ENCODE data around the gene UMPS. TPM values are rescaled to one million over a fixed set of nuclear protein-coding genes. Genes with fewer than 3 reads are reported as not detected.

The UMPS gene
- 28.3 and 39.3 TPM in 2 replicates for total RNA-seq

GRCh38 chr3:124730129-124730940 lies at the start of gene UMPS:
TSS of gene UMPS (plus strand) at chr3:124730452. CDS start at chr3:124730472, 20 bp downstream.
- peak; percentile 72 for DNase-seq (ENCODE audit: low read depth)

- DNase-seq (ENCODE audit: low read depth): no peak
These were observed 49.7 kb upstream of the UMPS start for GRCh38 chr3:124680521-124680920.

GRCh38 chr3:124682263-124682662 lies 48.0 kb upstream of the UMPS start:
- DNase-seq (ENCODE audit: low read depth): no peak

DNA sequence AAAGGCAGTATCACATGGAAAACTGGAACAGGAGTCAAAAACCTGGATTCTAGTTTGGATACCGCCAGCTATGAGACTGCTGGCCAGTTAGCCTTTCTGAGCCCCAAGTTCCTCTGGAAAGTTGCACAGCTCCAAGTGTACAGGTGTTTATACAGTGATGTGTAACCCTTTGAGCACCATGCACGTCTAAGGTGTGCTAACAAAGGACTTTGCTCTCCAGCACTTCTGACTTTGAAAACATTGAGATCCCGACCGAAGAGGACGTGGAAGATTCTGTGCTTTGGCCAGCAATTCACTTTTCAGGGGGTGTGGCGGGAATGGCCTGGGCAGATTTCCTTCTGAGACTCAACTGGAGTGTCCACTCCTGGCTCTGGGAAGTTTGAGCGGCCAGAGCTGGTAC lies 45.8 kb upstream of the UMPS start:
- no peak for DNase-seq (ENCODE audit: low read depth)

- no peak for DNase-seq (ENCODE audit: low read depth)
These were observed 45.2 kb upstream of the UMPS start for GRCh38 chr3:124685067-124685466.

DNA sequence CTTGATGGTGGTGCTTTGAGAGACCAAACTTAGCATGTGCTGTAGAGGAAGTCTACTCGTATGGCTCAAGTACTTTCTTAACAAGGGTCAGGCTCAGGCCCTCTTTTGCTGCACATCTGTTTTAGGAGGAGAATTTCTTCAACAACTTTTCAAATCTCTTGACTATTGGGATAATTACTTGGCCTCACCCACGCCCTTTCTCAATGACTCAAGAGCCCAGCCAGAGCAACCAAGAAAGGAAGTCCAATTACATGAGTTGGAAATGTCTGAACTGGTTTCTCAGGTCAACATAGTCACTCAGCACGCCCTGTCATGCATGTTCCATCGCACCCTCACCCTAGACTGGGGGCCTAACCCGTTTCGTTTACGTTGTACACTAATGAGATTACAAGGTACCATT lies 44.8 kb upstream of the UMPS start:
- no peak for DNase-seq (ENCODE audit: low read depth)

DNA sequence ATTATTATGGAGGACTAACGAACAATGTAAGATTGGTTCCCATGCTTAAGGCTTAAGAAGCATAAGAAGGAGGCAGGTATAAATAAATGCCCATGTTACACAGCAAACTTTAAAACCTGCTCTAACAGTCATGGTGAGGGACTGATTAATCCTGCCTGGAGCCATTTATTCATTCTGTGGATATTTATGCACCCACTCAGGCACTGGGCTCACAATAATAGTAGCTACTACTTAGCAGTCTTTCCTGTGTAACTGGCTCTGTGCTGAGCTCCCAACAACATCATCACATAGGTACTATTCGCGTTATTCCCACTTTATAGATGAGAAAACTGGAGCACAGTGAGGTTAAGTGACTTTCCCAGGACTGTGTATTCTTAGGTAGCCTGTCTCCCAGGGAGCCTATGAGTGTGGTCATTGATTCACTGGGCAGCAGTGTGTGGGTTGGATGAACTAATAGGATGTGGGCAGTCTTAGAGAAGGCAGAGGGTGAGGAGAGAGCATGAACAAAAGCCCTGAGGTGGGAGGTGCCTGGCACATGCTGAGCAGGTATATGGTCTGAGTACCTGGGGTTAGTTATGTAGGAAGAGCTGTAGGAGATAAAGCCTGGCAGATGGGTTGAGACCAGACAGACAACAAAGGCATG lies 44.1 kb upstream of the UMPS start:
- peak; percentile 46 for DNase-seq (ENCODE audit: low read depth)

- DNase-seq (ENCODE audit: low read depth): peak; percentile 67
These were observed 41.4 kb upstream of the UMPS start for GRCh38 chr3:124688581-124689454.

- DNase-seq (ENCODE audit: low read depth): no peak
These were observed 38.7 kb upstream of the UMPS start for GRCh38 chr3:124691599-124691998.

DNA sequence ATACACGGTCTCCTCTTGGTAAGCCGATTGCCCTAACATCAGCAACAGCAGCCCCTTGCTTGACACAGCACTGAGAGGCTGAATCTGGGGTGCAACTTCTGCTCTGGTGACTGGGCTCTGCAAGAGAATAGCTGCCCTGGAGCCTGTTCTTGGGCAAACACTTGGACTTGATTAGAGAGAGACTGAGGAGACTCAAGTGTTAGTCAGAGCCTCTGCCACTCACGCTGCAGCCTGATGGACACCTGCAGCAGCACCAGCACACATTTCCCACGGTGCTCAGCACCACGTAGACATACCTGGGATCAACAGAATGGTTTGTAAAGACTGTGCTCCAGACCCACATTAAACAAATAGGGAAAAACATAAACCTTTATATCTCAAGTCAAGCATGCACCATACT lies 35.8 kb upstream of the UMPS start:
- DNase-seq (ENCODE audit: low read depth): no peak

DNA sequence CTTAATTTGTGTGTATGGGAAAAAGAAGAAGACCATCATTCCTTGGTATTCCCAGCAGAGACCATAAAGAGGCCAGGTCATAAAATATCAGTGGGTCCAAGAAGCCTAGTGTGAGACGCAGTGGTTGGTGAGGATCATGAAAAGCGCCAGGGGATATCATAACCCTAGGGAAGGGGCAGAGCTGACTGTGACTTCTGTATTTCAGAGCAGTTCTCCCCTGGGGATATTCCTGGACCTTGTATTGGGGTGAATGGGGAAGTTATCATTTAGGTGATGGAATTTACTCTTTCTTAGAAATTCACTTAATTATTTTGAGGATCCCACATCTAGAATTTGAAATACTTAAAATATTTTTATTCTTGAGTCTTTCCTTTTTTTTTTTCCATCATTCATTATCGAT lies 34.9 kb upstream of the UMPS start:
- no peak for DNase-seq (ENCODE audit: low read depth)

- DNase-seq (ENCODE audit: low read depth): no peak
These were observed 34.2 kb upstream of the UMPS start for GRCh38 chr3:124696006-124696405.

DNA sequence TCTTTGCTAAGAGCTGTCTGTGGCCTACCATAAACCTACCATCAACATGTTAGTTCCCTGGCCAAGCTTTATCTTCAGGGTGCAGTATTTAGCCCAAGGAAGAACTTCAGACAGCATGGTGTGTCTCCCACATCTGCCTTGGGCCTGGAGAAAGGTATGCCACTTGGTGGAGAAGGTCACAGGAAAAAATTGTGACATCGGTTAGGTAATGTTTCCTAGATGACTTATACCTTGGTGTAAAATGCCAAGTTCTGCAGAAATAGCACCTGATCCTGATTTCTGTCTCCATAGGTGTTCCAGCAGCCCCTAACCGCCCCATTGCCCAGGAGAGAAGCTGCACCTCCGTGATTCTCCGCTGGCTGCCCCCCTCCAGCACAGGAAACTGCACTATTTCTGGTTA lies 33.0 kb upstream of the UMPS start:
- no peak for DNase-seq (ENCODE audit: low read depth)

DNA sequence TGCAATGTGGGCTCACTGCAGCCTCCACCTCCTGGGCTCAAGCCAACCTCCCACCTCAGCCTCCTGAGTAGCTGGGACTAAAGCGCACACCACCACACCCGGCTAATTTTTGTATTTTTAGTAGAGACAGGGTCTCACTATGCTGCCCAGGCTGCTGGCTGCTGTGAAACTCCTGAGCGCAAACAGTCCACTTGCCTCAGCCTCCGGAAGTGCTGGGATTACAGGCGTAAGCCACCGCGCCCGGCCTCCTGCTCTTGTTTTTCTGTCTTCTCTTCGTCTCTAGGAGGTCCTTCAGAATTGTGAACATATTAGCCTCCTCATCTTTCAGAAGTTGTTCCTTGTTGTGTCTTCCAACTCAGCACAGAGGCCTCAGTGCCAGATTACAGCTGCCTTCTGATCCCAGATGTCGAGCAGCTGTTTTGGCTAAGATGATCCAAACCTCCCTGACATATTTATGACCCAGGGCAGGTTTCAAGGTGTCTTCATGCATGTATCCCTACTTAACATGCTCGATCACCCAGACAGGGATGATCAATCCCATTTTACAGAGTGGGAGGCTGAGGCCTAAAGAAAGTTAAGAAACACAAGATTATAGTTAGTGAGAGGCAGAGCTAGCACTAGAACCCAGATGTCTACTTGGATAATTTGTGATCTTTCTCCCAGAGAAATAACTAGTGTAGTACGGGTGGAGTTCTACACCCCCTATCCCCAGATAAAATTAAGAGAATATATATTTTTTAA lies 32.1 kb upstream of the UMPS start:
- DNase-seq (ENCODE audit: low read depth): no peak

DNA sequence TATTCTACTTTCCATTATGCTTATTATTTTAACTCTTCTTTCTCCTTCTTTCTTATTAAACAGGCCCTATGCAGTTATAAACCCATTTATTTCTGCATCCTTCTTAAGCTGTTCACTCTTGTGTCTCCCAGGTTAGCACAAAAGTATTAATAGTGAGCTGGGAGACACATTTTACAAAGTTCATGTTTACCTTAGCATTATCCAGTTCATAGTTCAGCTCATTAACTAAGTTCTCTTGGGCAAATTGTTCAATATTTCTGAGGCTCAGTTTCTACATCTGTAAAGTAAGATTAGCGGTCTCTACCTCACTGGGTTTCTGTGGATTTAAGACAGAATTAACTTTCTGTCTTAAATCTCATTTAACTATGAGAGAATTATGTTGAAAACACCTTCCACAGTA lies 31.2 kb upstream of the UMPS start:
- no peak for DNase-seq (ENCODE audit: low read depth)

DNA sequence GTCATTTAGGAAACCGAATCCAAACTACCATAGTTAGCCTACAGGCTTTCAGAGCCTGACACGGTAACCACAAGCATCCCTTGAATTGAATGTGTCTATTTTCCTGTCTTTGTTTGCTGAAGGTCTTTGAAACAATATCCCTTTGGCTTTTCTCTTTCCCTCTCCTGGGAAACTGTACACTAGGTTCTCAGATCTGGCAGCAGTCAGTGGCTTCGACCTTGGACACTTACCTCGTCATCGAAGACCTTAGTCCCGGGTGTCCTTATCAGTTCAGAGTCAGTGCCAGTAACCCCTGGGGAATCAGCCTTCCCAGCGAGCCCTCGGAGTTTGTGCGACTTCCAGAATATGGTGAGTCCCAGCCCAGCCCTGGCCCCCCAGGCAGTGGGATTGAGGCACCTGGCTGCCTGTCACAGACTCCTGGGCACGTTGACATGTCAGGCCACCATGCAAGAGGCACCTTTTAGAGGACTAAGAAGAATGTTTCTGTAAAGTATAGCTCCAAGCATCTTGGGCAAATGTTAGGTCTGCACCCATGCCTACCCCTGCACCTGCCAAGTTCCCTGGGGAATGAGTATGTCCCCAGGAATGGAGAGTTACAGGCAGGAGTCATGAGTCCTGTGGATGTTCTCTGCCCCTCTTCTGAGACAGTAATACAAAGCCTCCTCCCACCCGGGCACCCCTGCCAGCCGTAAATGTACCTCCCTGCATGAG lies 30.4 kb upstream of the UMPS start:
- DNase-seq (ENCODE audit: low read depth): peak; percentile 11

DNA sequence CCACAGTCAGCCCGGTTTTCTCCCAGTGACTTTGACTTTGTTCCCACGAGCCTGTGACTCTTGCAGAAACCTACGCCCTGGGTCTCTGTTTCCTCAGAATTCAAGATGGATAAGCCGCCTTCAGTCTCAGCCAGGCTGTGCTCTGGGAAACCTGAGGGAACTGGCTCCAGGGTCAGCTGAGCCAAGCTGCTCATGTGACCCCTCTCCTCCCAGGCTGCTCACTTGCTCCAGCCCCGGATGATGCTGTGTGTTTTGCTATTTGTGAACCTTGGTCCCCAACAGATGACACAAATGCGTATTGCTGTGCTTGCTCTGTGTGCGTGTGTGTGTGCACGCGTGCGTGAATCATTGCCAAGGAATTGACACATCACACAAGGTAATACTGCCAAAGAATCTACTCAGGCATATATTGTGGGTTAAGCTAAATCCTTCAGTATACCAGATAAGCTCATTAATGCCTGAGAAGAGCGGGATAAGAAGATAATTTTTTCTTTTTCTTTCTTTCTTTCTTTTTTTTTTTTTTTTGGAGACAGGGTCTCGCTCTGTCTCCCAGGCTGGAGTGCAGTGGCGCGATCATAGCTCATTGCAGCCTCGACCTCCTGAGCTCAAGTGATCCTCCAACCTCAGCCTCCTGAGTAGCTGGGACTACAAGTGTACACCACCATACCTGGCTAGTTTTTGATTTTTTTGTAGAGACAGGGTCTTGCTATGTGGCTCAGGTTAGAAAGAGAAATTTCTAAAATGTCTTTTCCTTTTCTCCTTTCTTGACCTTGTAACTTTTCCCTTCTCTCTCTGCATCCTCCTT lies 29.2 kb upstream of the UMPS start:
- DNase-seq (ENCODE audit: low read depth): peak; percentile 94

- peak; percentile 85 for DNase-seq (ENCODE audit: low read depth)
These were observed 28.6 kb upstream of the UMPS start for GRCh38 chr3:124701687-124702086.

- DNase-seq (ENCODE audit: low read depth): no peak
These were observed 27.3 kb upstream of the UMPS start for GRCh38 chr3:124702950-124703349.

- no peak for DNase-seq (ENCODE audit: low read depth)
These were observed 24.7 kb upstream of the UMPS start for GRCh38 chr3:124705552-124705951.

Measured in renal cortical epithelial cell (primary cell).